Left ventricle myocardium inferior (tissue), 1 donor: ENCODE data around the gene OR8G5. TPM values are rescaled to one million over a fixed set of nuclear protein-coding genes. Genes with fewer than 3 reads are reported as not detected.

Experiments used
- DNase-seq: peaks from one replicate; pipeline ENCODE4 v3.0.0-alpha.2; 2020
- H3K27ac ChIP-seq: fragments of 200-600 bp; replicated peaks from 2 replicates; pipeline ENCODE4 v1.8.0; 2021
- H3K27me3 ChIP-seq: fragments of 200-600 bp; 2 replicates; pipeline ENCODE4 v1.8.0; 2021; ENCODE audit warnings: low read depth
- H3K36me3 ChIP-seq: fragments of 200-600 bp; 2 replicates; pipeline ENCODE4 v1.8.0; 2021
- H3K4me1 ChIP-seq: fragments of 200-600 bp; 2 replicates; pipeline ENCODE4 v1.8.0; 2021
- H3K4me3 ChIP-seq: fragments of 200-600 bp; 2 replicates; pipeline ENCODE4 v1.8.0; 2021; ENCODE audit warnings: mild to moderate bottlenecking, moderate library complexity
- H3K9me3 ChIP-seq: fragments of 200-600 bp; replicated peaks from 2 replicates; pipeline ENCODE4 v1.8.0; 2021
- CTCF ChIP-seq: fragments of 200-600 bp; IDR thresholded peaks from 2 replicates; pipeline ENCODE4 v1.8.0; 2021; ENCODE audit warnings: antibody characterized with exemption, mild to moderate bottlenecking, borderline replicate concordance
- intact Hi-C: fragments of 100-400 bp; cut with micrococcal nuclease; formaldehyde crosslinking; loops from one replicate; pipeline ENCODE4 v1.11.0; 2022
- total RNA-seq: library from RNA; stranded (reverse); fragmentation: NEBNext Ultra II Directional; extraction: Animal tissue kit (Norgen Biotek cat#: 25700); gene quantifications from one replicate; pipeline ENCODE4 v1.2.1, GENCODE V29; 2021
- donor health status: DM: no; HTN: yes; CAD: no; lungs with severe emphysema.

OR8G5 gene
- total RNA-seq, 1 donor from 2014 or later = not detected

GRCh38 chr11:124277207-124277606 is 21.0 kb downstream of the OR8G5 start:
- Histone ChIP-seq H3K36me3 (no peaks in the 10 kb centered on the region), H3K27me3 (no peaks in the 10 kb centered on the region), H3K4me3 (no peak overlapping the region), H3K9me3 (peaks cover 21% of the 10 kb centered on the region), H3K4me1 (no peaks in the 10 kb centered on the region), H3K27ac (no peak overlapping the region)
- intact Hi-C loops = no loop called here
- no peak for TF ChIP-seq CTCF
- no peak for DNase-seq

GRCh38 chr11:124277804-124278203 is 21.6 kb downstream of the OR8G5 start:
- intact Hi-C loops = no loop called here
- DNase-seq = no peak
- Histone ChIP-seq H3K36me3 (no peaks in the 10 kb centered on the region), H3K9me3 (peaks cover 27% of the 10 kb centered on the region), H3K27me3 (no peaks in the 10 kb centered on the region), H3K4me1 (no peaks in the 10 kb centered on the region), H3K27ac (no peak overlapping the region), H3K4me3 (no peak overlapping the region)
- no peak for TF ChIP-seq CTCF

GRCh38 chr11:124278261-124278660 is 22.1 kb downstream of the OR8G5 start:
- H3K4me1 ChIP-seq = no peaks in the 10 kb centered on the region
- no peak for DNase-seq
- H3K4me3 ChIP-seq = no peak overlapping the region
- no peak overlapping the region for H3K27ac ChIP-seq
- H3K9me3 ChIP-seq = peaks cover 30% of the 10 kb centered on the region
- no peaks in the 10 kb centered on the region for H3K36me3 ChIP-seq
- no peaks in the 10 kb centered on the region for H3K27me3 ChIP-seq
- intact Hi-C loops = no loop called here
- TF ChIP-seq CTCF = no peak

- H3K4me3 ChIP-seq = no peak overlapping the region
- no peak for DNase-seq
- H3K9me3 ChIP-seq = peaks cover 77% of the 10 kb centered on the region
- intact Hi-C loops = no loop called here
- no peak overlapping the region for H3K27ac ChIP-seq
- no peak for TF ChIP-seq CTCF
- no peaks in the 10 kb centered on the region for H3K27me3 ChIP-seq
- no peaks in the 10 kb centered on the region for H3K4me1 ChIP-seq
- no peaks in the 10 kb centered on the region for H3K36me3 ChIP-seq
Observed at GRCh38 chr11:124285610-124286344, 29.6 kb downstream of the OR8G5 start.

GRCh38 chr11:124294687-124295086 is 38.5 kb downstream of the OR8G5 start:
- intact Hi-C loops = no loop called here
- no peak for DNase-seq
- H3K27ac ChIP-seq = no peak overlapping the region
- H3K4me3 ChIP-seq = no peak overlapping the region
- H3K4me1 ChIP-seq = no peaks in the 10 kb centered on the region
- H3K27me3 ChIP-seq = no peaks in the 10 kb centered on the region
- H3K36me3 ChIP-seq = no peaks in the 10 kb centered on the region
- H3K9me3 ChIP-seq = peaks cover 17% of the 10 kb centered on the region
- TF ChIP-seq CTCF = no peak
